GM21447 (cell line): ENCODE data around the gene ATP8A1.
"Not testable (repeated sequence)": the region's sequence is repeated elsewhere in the genome, so short reads cannot be mapped to it uniquely, and the experiment has no call there.

Source experiments
- ATAC-seq: cut with Tn5 transposase; IDR thresholded peaks from one replicate; pipeline ENCODE4 v1.9.1; 2021; ENCODE audit not compliant: unreplicated experiment

The ATP8A1 gene

GRCh38 chr4:42377497-42377896 is 279.4 kb downstream of the ATP8A1 start:
- ATAC-seq = no peak

- ATAC-seq = not testable (repeated sequence)
Observed at GRCh38 chr4:42372303-42372702, 284.6 kb downstream of the ATP8A1 start.

- ATAC-seq = no peak
Observed at GRCh38 chr4:42371305-42372252, 285.3 kb downstream of the ATP8A1 start.

- no peak for ATAC-seq
Observed at GRCh38 chr4:42369489-42369888, 287.4 kb downstream of the ATP8A1 start.

GRCh38 chr4:42366959-42367358 is 289.9 kb downstream of the ATP8A1 start:
- ATAC-seq = no peak

GRCh38 chr4:42364266-42365053 is 292.4 kb downstream of the ATP8A1 start:
- no peak for ATAC-seq

- ATAC-seq = no peak
Observed at GRCh38 chr4:42363614-42364013, 293.3 kb downstream of the ATP8A1 start.

GRCh38 chr4:42362591-42362990 is 294.3 kb downstream of the ATP8A1 start:
- ATAC-seq = no peak

- no peak for ATAC-seq
Observed at GRCh38 chr4:42361456-42361855, 295.4 kb downstream of the ATP8A1 start.

- ATAC-seq = no peak
Observed at GRCh38 chr4:42360256-42360669, 296.6 kb downstream of the ATP8A1 start.

- ATAC-seq = no peak
Observed at GRCh38 chr4:42359711-42360110, 297.2 kb downstream of the ATP8A1 start.
